Neural cell (in vitro differentiated cells): ENCODE measurements around the gene RASGRP4.

ENCODE experiments used
- EZH2 ChIP-seq: fragments of 200-600, 300-800 bp; shearing (Covaris generic), sonication (generic); IDR thresholded peaks from 2 replicates; pipeline ENCODE4 v1.6.1; 2014; ENCODE audit warnings: antibody characterized with exemption, low read length, borderline replicate concordance, mild to moderate bottlenecking; ENCODE audit not compliant: insufficient read depth, poor library complexity, severe bottlenecking
- MXI1 ChIP-seq: fragments of 450-650 bp; conservative IDR thresholded peaks from 2 replicates; pipeline ENCODE4 v1.6.1; 2014; ENCODE audit warnings: antibody characterized with exemption, mild to moderate bottlenecking; ENCODE audit not compliant: poor library complexity, severe bottlenecking
- SMC3 ChIP-seq: fragments of 450-650 bp; conservative IDR thresholded peaks from 2 replicates; pipeline ENCODE4 v1.6.1; 2014; ENCODE audit warnings: antibody characterized with exemption, mild to moderate bottlenecking, moderate library complexity; ENCODE audit not compliant: poor library complexity
- TF ChIP-seq, protein P1 (sequence below): fragments of 450-650 bp; IDR thresholded peaks from 2 replicates; pipeline ENCODE4 v1.5.1; 2014; ENCODE audit warnings: antibody characterized with exemption, mild to moderate bottlenecking, moderate library complexity; ENCODE audit not compliant: poor library complexity, severe bottlenecking
- TF ChIP-seq, protein P2 (sequence below): IDR thresholded peaks from 2 replicates; pipeline ENCODE4 v1.6.1; 2012; ENCODE audit warnings: borderline replicate concordance

DNA sequence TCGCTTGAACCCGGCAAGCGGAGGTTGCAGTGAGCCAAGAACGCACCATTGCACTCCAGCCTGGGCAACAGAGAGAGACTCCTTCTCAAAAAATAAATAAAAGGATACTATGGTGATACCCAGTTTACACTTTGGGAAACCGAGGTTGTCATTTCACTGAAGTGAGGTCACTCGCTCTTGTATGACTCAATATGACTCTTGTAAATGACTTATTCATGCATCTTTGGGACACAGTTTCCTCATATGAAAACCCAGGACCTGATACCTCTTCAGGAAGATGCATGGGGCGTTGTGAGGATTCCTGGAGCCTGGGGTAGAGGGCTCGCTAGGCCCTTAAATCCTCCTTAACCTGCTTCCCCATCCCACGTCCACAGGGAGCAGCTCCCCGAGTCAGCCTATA is 47.2 kb downstream of the RASGRP4 start:
- TF ChIP-seq, protein P1, sequence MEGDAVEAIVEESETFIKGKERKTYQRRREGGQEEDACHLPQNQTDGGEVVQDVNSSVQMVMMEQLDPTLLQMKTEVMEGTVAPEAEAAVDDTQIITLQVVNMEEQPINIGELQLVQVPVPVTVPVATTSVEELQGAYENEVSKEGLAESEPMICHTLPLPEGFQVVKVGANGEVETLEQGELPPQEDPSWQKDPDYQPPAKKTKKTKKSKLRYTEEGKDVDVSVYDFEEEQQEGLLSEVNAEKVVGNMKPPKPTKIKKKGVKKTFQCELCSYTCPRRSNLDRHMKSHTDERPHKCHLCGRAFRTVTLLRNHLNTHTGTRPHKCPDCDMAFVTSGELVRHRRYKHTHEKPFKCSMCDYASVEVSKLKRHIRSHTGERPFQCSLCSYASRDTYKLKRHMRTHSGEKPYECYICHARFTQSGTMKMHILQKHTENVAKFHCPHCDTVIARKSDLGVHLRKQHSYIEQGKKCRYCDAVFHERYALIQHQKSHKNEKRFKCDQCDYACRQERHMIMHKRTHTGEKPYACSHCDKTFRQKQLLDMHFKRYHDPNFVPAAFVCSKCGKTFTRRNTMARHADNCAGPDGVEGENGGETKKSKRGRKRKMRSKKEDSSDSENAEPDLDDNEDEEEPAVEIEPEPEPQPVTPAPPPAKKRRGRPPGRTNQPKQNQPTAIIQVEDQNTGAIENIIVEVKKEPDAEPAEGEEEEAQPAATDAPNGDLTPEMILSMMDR: no peak
- no peak for TF ChIP-seq MXI1
- TF ChIP-seq EZH2: no peak
- TF ChIP-seq, protein P2, sequence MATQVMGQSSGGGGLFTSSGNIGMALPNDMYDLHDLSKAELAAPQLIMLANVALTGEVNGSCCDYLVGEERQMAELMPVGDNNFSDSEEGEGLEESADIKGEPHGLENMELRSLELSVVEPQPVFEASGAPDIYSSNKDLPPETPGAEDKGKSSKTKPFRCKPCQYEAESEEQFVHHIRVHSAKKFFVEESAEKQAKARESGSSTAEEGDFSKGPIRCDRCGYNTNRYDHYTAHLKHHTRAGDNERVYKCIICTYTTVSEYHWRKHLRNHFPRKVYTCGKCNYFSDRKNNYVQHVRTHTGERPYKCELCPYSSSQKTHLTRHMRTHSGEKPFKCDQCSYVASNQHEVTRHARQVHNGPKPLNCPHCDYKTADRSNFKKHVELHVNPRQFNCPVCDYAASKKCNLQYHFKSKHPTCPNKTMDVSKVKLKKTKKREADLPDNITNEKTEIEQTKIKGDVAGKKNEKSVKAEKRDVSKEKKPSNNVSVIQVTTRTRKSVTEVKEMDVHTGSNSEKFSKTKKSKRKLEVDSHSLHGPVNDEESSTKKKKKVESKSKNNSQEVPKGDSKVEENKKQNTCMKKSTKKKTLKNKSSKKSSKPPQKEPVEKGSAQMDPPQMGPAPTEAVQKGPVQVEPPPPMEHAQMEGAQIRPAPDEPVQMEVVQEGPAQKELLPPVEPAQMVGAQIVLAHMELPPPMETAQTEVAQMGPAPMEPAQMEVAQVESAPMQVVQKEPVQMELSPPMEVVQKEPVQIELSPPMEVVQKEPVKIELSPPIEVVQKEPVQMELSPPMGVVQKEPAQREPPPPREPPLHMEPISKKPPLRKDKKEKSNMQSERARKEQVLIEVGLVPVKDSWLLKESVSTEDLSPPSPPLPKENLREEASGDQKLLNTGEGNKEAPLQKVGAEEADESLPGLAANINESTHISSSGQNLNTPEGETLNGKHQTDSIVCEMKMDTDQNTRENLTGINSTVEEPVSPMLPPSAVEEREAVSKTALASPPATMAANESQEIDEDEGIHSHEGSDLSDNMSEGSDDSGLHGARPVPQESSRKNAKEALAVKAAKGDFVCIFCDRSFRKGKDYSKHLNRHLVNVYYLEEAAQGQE: no peak
- TF ChIP-seq SMC3: no peak
